DMS 273 (cell line): ENCODE measurements around the gene SMIM32.

Experiments
- DNase-seq: peaks from one replicate; lab custom pipeline; 2025; ENCODE audit not compliant: unreplicated experiment; lab: John Stamatoyannopoulos, UW

Gene SMIM32

DNA sequence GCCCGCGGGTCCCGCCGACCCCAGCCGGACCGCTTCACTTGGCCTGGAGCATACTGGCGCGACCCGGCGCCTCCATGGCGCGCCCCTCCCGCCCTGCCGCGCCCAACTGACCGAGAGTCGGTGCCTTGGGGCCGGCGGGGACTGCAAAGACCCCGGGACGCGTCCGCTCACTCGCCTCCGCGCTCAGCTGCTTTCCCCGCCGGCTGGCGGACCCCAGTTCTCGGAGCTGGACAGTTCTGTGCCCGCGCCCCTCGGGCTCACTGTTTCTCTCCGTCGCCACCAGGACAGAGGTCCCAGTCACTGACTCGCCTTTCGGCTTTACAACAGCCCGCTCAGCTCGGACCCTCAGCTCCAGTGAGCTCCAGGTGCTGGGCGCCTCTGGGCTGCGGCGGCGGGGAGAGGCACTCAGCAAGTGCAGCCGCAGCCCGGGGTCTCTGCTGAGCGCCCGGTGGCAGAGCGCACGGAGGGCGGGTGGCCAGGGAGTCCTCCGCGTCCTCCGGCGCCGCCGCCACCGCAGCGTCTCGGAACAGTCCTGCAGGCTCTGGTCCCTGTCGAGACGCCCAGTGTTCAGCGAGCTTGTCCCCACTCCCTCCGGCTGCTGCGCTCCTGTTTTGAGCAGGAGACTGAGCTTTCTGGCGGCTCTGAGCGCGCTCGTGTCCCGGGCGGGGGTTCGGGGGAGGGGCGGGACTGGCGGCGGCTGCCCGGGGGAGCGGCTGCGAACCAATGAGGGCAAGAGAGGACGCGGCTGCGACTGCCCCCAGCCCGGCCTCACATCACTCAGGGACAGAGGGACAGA lies at the start of gene SMIM32:
Gene SMIM32 (minus strand): TSS at position 637 of the 796 bp plus-strand sequence. CDS start 638 bp downstream, outside the sequence.
- DNase-seq, result peak; percentile 60

DNA sequence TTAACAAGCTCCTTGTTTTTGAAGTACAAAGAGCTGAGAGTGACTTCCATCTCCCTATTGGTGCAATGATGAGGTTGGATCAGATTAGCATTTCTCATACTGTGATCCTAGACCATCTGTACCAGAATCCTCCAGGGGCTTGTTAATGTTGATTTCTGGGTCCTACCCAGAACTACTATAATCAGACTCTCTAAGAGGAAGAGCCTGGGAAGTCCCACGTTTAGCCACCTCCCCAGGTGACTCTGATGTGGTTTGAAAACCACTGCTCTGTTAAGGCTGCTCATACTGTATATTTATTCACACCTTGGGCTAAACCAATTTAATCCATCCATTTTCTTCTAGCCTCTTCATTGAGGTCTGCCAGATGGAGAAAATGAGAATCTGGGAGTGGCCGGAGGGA lies 49.6 kb upstream of the SMIM32 start:
- DNase-seq, result peak; percentile 85

DNA sequence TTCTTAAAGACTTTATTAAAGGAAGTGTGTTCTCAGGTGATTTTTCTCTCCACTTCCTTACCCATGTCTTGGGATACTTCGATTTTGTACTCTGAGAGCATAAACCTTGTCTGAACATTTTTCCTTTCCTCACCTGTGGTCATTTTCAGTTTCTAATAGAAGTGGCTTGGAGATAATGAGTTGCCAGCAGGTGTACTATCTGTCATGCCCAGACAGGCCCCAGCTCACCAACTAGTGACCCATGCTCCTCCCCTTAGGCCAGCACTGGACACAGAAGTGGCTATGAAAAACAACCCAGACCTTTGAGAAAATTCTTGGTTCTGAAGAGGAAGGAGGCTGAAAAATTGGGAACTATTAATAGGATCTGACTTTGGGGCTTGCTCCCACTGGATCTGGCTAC lies 49.2 kb upstream of the SMIM32 start:
- no peak for DNase-seq

DNA sequence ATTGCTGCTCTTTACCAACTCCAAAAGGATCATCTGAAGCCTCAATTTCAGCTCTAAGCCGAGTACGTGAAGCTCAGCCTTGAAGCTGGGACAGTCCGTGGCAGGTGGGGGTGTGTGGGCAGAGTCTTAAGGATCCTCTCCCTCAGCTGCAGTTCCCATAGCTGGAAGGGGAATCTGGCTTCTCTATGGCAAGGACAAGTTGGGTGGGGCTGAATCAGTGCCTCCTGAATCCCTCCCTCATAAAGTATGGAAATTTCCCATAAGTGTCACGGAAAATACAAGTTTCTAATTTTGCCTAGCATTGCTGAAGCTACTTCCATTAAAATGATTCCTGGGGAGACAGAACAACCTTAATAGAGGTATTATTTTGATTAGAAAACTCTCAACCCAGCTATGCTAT lies 47.9 kb upstream of the SMIM32 start:
- DNase-seq, result no peak

DNA sequence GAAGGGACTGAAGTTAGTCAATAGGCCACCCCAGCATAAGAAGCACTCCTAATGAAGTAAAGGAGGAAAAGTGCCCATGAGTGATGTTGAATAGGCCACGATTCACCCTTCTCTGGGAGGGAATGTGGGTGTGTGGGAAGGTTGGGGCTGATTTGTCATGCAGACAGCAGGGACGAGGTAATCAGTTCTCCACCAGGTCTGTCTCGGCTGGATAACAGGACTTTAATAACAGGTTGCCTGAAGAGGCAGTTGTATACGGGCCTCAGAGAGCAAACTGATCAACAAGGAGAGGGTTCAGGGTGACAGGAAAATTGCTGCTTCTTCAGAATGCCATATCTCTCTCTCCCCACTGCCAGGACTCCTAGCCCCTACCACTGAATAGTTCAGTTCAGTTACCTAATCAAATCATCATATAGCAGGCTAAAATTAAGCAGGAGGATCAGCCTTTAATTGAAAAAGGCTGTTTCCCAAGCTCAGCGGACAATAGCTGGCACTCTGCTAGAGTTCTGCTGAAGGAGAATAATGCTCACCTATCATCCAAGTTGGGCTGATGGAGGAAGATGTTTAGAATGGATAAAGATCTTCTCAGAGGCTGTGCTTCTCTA lies 43.6 kb upstream of the SMIM32 start:
- DNase-seq, result no peak

DNA sequence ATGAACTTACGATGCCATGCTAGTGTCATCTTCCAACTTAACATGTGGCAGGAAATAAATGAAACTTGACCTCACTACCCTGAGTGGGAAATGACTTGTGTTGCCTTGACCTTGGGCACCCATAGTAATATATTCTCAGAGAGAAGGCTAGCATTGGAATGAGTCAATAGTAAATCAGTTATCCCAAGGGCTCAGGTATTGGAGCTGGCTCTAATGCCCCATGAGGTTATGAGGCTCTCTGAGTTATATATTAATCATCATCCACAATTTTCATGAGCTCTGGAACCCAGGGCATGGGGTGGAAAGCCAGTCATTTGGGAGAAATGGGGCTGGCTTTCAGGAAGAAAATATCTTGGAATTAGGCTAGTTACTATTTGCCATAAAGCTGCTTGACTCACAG lies 42.4 kb upstream of the SMIM32 start:
- DNase-seq, result no peak

DNA sequence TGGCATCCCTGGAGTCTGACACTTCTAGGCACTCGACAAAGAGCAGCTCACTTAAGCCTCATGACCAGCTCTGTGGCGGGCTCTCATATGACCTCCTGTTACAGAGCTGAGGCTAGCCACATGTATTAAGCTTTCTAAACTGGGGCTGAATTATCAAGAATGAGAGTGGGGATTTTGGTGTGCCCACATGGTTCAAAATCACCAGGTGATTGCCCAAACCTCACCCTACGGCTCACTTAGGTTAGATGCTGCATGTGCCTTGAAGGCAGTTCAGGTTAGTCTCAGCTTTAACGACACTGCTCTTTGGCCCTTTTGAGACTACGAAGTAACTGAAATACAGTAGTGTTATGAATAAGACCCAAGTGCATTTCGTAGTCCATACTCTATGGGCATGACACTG lies 39.4 kb upstream of the SMIM32 start:
- no peak for DNase-seq

DNA sequence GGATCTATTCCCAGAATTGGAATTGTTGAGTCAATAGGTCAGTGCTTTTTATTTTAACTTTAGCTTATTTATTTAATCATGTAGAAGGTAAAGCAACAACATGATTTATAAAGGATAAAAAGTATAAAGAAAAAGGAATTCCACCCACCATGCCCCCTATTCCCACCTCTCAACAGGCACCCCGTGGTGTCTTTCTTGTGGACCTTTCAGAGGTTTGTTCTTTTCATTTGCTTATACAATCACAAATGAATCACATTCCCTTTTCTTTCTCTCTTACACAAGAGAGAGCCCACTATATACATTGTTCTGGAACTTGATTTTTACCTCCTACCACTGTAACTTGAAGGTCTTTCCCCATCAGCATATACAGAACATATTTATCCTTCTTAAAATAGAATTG lies 37.2 kb upstream of the SMIM32 start:
- DNase-seq, result no peak

DNA sequence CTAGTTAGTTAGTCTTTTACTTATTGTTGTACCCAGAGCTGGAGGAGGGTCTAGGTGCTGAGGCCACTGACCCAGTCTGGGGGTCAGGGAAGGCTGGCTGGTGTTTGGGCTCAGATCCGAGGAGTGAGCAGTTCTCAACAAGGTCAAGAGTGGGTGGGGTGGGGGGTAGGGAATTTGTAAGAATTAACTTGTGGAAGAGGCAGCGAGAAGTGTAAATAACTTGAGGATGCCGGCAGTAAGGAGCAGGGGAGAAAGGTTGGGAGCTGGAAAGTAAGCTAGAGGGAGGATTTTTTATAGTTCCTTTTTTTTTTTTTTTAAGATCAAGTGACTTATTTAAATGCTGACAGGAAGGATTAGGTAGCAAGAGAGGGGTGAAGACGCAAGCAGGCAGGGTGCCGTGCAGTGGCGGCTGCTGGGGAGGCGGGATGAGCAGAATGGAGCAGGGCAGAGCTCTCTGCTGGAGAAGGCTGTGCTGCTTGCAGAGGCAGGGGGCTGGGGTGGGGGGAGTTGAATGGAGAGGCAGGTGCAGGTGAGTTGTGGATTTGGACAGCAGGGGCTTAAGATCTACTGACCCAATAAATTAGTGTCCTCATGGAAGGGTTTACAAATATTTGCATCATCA lies 35.3 kb upstream of the SMIM32 start:
- DNase-seq, result no peak

DNA sequence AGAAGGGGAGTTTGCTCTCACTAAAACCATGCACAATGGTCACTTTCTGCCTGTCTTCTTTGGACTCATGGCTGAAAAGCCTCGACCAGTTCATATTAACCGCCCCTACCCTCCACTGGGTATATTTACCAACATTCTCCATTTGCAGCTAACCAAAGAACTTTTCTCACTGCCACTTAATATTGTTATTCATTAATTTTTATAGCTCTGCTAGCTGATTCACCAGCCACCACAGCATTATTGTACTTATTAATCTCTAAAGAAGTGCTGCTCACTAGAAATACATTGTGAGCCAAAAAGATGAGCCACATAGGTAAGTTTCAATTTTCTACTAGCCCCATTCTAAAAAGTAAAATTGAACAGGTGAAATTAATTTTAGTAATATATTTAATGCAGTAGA lies 33.4 kb upstream of the SMIM32 start:
- DNase-seq, result no peak

DNA sequence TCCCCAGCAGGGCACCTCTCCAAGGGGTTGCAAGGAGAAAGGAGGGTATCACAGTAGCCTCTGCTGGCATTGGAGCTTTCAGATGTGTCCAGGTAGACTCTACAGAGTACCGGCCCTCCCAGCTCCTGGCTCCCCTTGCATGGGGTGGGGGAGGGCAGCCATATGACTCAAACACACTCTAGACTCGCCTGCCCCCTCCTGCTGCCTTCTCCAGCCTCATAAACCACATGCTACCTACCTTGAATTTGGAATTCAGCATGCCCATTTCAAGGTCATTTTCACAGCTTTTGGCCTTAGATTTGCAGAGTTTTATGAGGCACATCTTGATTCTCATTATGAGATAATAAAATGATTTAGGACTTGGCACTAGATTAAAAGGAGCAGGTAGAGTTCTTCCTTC lies 32.8 kb upstream of the SMIM32 start:
- DNase-seq, result no peak

DNA sequence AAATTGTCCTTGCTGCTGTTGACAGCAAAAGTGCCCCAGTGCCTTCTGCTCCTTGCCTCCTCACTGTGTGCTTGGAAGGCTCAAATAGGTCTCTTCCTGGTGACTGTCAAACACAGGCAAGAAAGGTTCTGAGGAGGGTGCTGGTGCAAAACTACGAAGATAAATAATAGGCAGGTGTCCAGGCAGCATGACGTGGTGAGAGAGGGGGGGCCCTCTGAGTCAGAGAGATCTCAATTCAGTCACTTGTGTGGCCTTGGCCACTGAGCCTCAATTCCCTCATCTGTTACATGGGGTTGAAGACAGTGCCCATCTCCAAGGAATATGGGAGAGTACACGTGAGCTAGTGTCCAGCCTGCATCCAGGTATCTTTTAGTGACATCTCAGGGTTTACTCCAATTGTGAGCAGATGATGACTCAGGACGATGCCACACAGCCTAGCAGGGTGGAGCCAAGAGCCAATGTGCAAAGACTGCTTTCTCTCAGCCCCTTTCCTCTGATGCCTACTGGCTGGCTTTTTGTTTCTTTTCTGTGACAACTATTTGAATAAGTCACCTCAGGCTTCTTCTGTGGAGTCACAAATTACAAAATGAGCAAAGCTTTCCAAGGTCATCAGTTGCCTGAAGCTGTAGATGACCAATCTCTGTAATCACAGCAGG lies 29.7 kb upstream of the SMIM32 start:
- no peak for DNase-seq

DNA sequence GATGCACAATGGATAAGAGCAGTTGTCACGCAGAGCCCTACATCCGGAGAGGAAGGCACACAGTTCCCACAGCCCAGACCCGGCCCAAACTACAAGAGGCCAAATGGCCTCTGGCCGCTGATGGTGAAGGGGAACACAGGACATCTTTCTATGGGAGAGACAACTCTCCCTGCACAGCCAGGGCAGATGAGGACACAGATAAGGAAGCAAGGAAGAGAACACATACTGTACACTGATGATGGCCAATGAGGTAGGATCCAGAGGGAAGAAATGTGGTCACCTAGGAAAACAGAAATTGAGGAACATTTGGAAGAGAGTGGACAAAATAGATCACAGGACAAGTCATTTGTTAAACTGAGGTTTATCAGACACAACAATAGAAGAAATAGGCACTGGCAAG lies 28.4 kb upstream of the SMIM32 start:
- DNase-seq, result no peak

DNA sequence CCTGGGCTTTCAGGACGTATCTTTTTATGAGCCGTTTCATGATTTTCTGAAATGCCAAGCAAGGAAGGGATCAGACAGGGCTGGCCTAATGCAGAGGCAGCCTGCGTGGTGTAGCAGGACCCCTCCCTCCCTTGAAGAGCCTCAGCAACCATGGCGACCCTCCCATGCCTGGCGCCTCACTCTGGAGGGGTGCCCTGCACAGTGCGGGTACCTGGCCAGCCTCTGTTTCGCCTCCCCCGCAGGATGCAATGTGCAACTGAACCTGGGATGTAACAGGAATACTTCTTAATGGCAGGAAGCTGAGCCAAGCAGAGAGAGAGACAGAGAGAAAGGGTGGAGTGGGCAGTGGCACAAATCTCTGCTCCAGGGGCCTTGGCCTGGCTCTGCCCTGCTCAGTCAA lies 23.3 kb upstream of the SMIM32 start:
- DNase-seq, result no peak

DNA sequence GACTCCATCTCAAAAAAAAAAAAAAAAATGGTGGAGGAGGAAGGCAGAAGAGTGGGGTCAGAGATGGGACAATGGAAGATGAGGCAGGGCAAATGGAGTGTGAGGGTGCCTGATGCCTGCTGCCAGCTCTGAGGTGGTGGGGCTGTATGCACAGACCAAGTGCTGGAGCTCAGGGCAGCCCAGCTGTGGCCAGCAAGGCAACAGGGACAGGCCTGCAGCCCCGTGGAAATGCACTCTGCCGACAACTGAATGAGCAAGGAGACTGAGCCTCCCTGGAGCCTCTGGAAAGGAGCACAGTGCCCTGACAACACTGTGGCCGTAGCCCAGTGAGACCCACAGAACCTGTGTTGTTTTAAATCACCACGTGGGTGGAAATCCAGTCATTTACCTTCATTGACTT lies 22.9 kb upstream of the SMIM32 start:
- no peak for DNase-seq

DNA sequence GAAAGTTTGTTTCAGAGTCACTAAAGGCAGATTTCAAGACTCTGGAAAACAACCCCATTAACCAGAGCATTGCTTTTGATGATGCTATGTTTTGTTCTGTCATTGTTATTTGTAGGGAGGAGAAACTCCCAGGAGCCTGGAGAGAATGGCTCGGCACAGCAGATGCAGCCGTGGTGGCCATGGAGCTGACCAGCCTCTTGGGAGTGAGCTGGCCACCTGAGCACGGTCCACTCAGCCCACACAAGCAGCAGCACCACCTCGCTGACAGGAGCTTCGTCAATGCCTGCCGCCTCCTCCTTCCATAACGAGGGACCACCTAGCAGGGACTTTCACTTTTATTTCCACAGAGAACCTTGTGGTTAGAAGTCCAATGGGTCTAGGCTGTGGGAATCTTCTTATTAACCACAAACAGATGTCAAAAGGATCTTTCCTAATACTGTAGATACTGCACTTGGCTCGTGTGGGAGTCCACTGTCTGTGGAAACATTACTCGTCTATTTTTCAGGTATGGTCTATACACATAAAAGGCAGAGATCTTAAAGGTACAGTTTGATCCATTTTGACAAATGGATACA lies 21.0 kb upstream of the SMIM32 start:
- DNase-seq, result no peak

DNA sequence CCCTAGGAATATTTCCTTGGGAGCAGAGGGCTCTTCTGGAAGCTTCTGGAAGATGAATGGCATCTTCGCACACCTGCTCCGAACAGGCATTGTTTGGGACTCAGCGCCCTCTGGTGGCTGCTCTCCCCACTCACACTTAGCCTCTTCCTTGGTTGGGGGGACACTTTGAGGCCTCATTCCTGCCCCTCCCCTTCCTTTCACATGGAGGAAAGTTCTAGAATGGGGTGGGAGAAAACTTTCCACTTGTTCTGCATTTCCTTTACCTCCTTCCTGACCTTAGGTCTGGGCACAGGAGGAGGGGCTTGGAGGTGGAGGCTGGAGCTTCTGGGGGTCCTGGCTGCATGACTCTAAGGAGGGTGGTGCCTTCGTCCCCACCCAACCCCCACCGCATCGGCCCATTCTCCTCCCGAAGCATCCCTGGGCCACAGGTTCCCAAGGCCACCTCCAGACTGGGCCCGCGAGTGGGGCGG lies 19.3 kb upstream of the SMIM32 start:
- DNase-seq, result peak; percentile 73

DNA sequence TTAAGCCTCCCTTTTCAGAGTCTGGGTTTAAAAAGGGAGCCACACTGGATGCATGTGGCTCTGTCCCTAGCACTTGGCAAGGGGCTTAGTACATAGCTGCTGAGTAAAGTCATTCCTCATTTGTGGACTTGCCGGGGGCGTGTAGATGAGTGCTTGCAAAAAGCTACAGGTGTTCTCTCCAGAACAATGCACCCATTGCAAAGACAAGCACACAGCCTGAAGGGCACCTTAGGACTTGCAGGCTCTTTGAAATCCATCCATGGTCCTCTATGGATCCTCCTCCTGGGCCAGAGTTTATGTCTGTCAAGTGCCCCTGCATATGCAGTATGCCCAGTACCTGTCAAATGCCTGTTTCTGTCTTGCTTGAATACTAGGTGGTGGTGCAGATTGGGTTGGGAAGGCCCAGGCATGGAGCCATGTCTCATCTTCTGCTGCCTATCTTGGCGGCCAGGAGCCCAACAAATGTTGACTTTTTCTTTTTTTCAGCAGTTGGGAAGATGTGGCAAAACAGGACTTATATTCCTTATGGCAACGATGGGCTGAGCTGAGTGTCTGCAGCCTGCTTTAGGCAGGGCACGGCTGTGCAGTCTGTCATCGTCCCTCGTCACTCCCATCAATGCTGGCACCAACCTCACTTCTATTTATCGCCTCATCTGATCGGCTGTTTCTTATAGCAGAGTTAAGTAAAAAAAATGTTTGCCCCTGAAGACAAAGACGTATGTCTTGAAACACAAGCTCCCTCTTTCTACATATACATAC lies 18.5 kb upstream of the SMIM32 start:
- DNase-seq, result no peak

DNA sequence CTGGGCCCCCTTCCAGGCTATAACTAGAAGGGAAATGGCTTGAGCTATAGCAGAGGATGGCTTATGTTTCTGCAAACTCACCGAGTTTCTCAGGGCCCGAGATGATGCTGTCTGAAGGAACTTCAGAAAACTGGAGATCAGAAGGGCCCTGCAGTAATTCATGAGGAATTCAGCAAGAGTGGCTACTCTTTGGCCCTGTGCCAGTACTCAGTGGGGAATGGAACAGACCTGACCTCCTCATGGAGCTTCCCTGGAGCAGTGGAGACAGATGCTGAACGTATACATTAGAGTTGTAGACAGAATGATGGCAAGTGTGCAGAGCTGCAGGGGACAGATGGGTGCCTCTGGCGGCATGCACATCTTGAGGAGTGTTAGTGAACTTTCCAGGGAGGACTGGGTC lies 17.3 kb upstream of the SMIM32 start:
- DNase-seq, result peak; percentile 57

DNA sequence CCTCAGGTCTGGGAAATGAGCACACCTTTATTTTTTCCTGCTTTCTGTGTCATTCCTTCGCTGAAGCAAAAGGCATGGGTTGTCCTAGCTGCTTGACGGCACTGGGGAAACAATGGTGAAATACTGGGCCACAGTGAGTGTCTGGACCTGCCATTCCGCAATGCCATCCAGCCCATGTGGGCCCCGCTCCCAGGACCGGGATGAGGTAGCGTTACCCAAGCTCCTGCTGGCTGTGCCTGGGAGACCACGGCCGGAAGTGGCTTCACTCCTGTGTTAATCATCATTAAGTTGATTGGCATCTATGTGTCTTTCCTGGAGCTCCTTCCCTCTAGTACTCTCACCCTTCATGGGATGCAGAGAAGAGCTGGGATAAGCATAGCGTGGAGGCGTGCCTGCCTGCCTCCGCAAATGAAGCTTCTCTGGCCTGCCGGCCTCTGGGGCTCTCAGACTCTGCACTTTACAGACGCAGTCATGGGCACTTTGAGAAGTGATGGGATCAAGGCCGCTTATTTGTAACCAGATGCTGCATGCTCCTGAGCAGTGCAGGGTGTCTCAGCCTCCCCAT lies 16.5 kb upstream of the SMIM32 start:
- no peak for DNase-seq
